B cell (primary cell): Measurements from ENCODE around the gene POMT2. TPM values are rescaled to one million over a fixed set of nuclear protein-coding genes. Genes with fewer than 3 reads are reported as not detected.

Experiments used
- ATAC-seq: fragments of 200-7000 bp; cut with Tn5 transposase; one replicate; pipeline ENCODE4 v1.10.0; 2021; ENCODE audit warnings: low read depth, mild to moderate bottlenecking, moderate number of reproducible peaks, moderate library complexity
- CTCF ChIA-PET: fragments of 350-600 bp; sonication (Branson Sonifier 250); formaldehyde crosslinking; loops from one replicate; lab custom pipeline; 2021; ENCODE audit warnings: antibody characterized with exemption, inconsistent platforms; lab: Charles Lee
- POLR2A ChIA-PET: fragments of 350-600 bp; sonication (Branson Sonifier 250); formaldehyde crosslinking; loops from one replicate; lab custom pipeline; 2021; ENCODE audit warnings: antibody characterized with exemption; lab: Charles Lee
- DNase-seq: peaks from one replicate; pipeline ENCODE4 v3.0.0; 2013
- H2AFZ ChIP-seq: 2 replicates; pipeline ENCODE4 v1.6.1; 2012; ENCODE audit warnings: mild to moderate bottlenecking, low read depth, low read length; ENCODE audit not compliant: insufficient read depth, poor library complexity, severe bottlenecking
- H3K27ac ChIP-seq, 2 donors: 1 replicate in 1 of 2; 2 replicates in 1 of 2; pipeline ENCODE4 v1.5.1; 2012 to 2013; ENCODE audit warnings: low read length in 2 of 2, mild to moderate bottlenecking in 2 of 2, moderate library complexity in 1 of 2
- H3K27me3 ChIP-seq, 4 experiments: fragments of 200-600 bp in 1 of 4; sonication (generic) in 1 of 4; replicated peaks in 1 of 4; 1 replicate in 2 of 4; 2 replicates in 2 of 4; pipeline versions ENCODE4 v1.6.1 to v1.7.0; 2013 to 2016; ENCODE audit warnings: low read length in 3 of 4, mild to moderate bottlenecking in 2 of 4, mixed read lengths in 1 of 4, moderate library complexity in 1 of 4; ENCODE audit not compliant: insufficient read depth in 4 of 4, control insufficient read depth in 3 of 4; ENCODE audit errors: control extremely low read depth in 1 of 4
- H3K36me3 ChIP-seq, 2 experiments: replicated peaks in 1 of 2; 1 replicate in 1 of 2; 2 replicates in 1 of 2; pipeline versions ENCODE4 v1.6.1 to v1.7.1; 2013; ENCODE audit warnings: low read length in 1 of 2; ENCODE audit not compliant: insufficient read depth in 2 of 2, control insufficient read depth in 1 of 2; ENCODE audit errors: control extremely low read depth in 1 of 2, extremely low read depth in 1 of 2
- H3K4me1 ChIP-seq, 2 donors: fragments of 200-600 bp in 1 of 2; sonication (generic) in 1 of 2; 1 replicate in 1 of 2; 2 replicates in 1 of 2; pipeline versions ENCODE4 v1.5.1 to v1.6.1; 2013 to 2017; ENCODE audit warnings: low read length in 2 of 2; ENCODE audit not compliant: control insufficient read depth in 2 of 2, insufficient read depth in 2 of 2
- H3K4me2 ChIP-seq: replicated peaks from 2 replicates; pipeline ENCODE3; 2012; ENCODE audit warnings: mild to moderate bottlenecking, low read depth, low read length; ENCODE audit not compliant: poor library complexity, severe bottlenecking
- H3K4me3 ChIP-seq, 5 experiments: fragments of 200-600 bp in 1 of 5; sonication (generic) in 1 of 5; 1 replicate in 3 of 5; 2 replicates in 2 of 5; pipeline versions ENCODE4 v1.5.1 to v1.7.0; 2011 to 2016; ENCODE audit warnings: low read length in 4 of 5, mild to moderate bottlenecking in 4 of 5, low read depth in 2 of 5, control low read depth in 1 of 5, moderate library complexity in 1 of 5; ENCODE audit not compliant: insufficient read depth in 1 of 5; ENCODE audit errors: control extremely low read depth in 1 of 5, extremely low read depth in 1 of 5
- H3K79me2 ChIP-seq: fragments of 200-600 bp; sonication (generic); one replicate; pipeline ENCODE4 v1.6.0; 2016; ENCODE audit warnings: low read length; ENCODE audit not compliant: control insufficient read depth, insufficient read depth
- H3K9ac ChIP-seq: fragments of 200-600 bp; sonication (generic); 2 replicates; pipeline ENCODE4 v1.6.1; 2017; ENCODE audit warnings: mild to moderate bottlenecking, low read length, moderate library complexity
- H3K9me3 ChIP-seq, 3 donors: one replicate each; pipeline versions ENCODE4 v1.6.1 to v1.7.1; 2013; ENCODE audit warnings: low read length in 2 of 3; ENCODE audit not compliant: control insufficient read depth in 2 of 3, insufficient read depth in 1 of 3; ENCODE audit errors: control extremely low read depth in 1 of 3
- H4K20me1 ChIP-seq: 2 replicates; pipeline ENCODE4 v1.6.0; 2012; ENCODE audit warnings: mild to moderate bottlenecking, low read length; ENCODE audit not compliant: insufficient read depth, control insufficient read depth, poor library complexity, severe bottlenecking
- H3K27ac Mint-ChIP-seq: one replicate; pipeline ENCODE4 v1.8.0; 2021; ENCODE audit warnings: mixed read lengths
- H3K27me3 Mint-ChIP-seq: one replicate; pipeline ENCODE4 v1.8.0; 2021; ENCODE audit warnings: mixed read lengths
- H3K4me1 Mint-ChIP-seq: one replicate; pipeline ENCODE4 v1.8.0; 2021; ENCODE audit warnings: mixed read lengths
- H3K4me3 Mint-ChIP-seq: one replicate; pipeline ENCODE4 v1.8.0; 2021; ENCODE audit warnings: mixed read lengths
- H3K9me3 Mint-ChIP-seq: one replicate; pipeline ENCODE4 v1.8.0; 2022; ENCODE audit warnings: mixed read lengths; ENCODE audit not compliant: insufficient read depth
- EZH2 ChIP-seq: IDR thresholded peaks from 2 replicates; pipeline ENCODE4 v1.6.1; 2012; ENCODE audit warnings: borderline replicate concordance, low read depth, mild to moderate bottlenecking, moderate library complexity, low read length; ENCODE audit not compliant: insufficient read depth, poor library complexity, severe bottlenecking
- WGBS: methylation state at CpG from one replicate; pipeline ENCODE4 v1.1.5; 2013; ENCODE audit warnings: missing lambda C conversion rate; ENCODE audit not compliant: insufficient coverage; 5-methylcytosine and 5-hydroxymethylcytosine counted together
- intact Hi-C: fragments of 100-400 bp; cut with micrococcal nuclease; formaldehyde crosslinking; loops from one replicate; pipeline ENCODE4 v1.10.0; 2022
- polyA plus RNA-seq: library from polyadenylated mRNA; depleted of rRNA; stranded (reverse); fragments of >200 nt; gene quantifications from 2 replicates; pipeline ENCODE4 v1.2.3, GENCODE V29; 2012
- total RNA-seq, 2 donors: library from RNA; stranded (reverse); fragments of 120-200 nt in 1 of 2; gene quantifications; 1 replicate in 1 of 2; 2 replicates in 1 of 2; pipeline versions ENCODE4 v1.2.3 to v1.2.4, GENCODE V29; 2013 to 2022
- TF ChIP-seq, protein P1 (sequence below): fragments of 200-600 bp; IDR thresholded peaks from one replicate; pipeline ENCODE4 v1.8.0; 2022; ENCODE audit warnings: antibody characterized with exemption, mild to moderate bottlenecking

Gene POMT2
- total and polyA plus RNA-seq, 2 donors (not counting 1 experiment from before 2014, with no cell fraction given): 14.3 to 36.6 TPM

DNA sequence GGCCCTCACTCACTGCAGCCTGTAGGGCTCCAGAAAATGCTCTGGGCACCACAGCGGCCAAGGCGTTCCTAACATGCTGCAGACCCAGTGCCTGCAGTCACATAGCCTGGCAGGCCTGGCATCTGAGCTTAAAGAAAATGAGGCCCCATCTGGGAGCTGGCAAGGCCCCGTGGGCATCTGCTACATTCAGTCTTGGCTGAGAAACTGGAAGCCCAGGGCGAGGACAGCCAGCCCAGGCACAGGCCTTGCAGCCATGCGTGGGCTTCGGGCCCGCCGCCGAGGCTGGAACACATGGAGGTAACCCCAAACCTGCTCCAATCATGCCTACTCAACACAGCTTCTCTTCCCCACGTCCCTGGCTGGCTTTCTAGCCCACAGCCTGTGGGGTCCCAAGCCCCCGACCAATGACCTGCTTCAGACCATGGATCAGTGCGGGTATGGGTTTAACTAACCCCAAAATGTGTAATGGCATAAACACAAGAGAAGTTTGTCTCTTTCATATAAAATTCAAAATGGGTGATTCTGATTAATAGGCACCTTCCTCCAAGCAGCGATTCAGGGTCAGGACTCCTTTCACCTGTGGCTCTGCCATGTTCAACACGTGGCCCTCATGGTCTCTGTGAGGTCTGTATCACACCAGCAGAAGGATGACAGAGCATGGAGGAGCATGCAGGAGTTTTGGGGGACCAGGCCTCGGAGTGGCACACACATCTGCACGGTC lies 56.1 kb downstream of the POMT2 start:
- no peak for ATAC-seq
- no peak for TF ChIP-seq EZH2
- TF ChIP-seq, protein P1, sequence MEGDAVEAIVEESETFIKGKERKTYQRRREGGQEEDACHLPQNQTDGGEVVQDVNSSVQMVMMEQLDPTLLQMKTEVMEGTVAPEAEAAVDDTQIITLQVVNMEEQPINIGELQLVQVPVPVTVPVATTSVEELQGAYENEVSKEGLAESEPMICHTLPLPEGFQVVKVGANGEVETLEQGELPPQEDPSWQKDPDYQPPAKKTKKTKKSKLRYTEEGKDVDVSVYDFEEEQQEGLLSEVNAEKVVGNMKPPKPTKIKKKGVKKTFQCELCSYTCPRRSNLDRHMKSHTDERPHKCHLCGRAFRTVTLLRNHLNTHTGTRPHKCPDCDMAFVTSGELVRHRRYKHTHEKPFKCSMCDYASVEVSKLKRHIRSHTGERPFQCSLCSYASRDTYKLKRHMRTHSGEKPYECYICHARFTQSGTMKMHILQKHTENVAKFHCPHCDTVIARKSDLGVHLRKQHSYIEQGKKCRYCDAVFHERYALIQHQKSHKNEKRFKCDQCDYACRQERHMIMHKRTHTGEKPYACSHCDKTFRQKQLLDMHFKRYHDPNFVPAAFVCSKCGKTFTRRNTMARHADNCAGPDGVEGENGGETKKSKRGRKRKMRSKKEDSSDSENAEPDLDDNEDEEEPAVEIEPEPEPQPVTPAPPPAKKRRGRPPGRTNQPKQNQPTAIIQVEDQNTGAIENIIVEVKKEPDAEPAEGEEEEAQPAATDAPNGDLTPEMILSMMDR: no peak
- H3K27ac Mint-ChIP-seq: no peak overlapping the region
- peaks cover 7% of the 10 kb centered on the region for H3K4me1 Mint-ChIP-seq
- no peak overlapping the region for H3K4me3 ChIP-seq
- H3K4me1 ChIP-seq: peaks cover 0 to 5% of the 10 kb centered on the region in 2 donors
- no peaks in the 10 kb centered on the region for H3K79me2 ChIP-seq
- H3K4me3 Mint-ChIP-seq: no peak overlapping the region
- H3K9ac ChIP-seq: no peak overlapping the region
- no peak overlapping the region for H3K4me2 ChIP-seq
- H3K27me3 Mint-ChIP-seq: peaks cover 19% of the 10 kb centered on the region
- WGBS: 80% methylated on average over 15 of the region's 16 CpGs
- DNase-seq: no peak
- intact Hi-C loops: no loop called here
- H3K27ac ChIP-seq: no peak overlapping the region
- H3K27me3 ChIP-seq: peaks cover 0 to 28% (median 3%) of the 10 kb centered on the region in 4 experiments
- H3K9me3 ChIP-seq: peaks cover 0 to 11% (median 0%) of the 10 kb centered on the region in 3 donors
- no peaks in the 10 kb centered on the region for H3K9me3 Mint-ChIP-seq
- POLR2A ChIA-PET: no interaction called here
- CTCF ChIA-PET: no interaction called here
- no peaks in the 10 kb centered on the region for H3K36me3 ChIP-seq
- no peak overlapping the region for H2AFZ ChIP-seq
- no peaks in the 10 kb centered on the region for H4K20me1 ChIP-seq

DNA sequence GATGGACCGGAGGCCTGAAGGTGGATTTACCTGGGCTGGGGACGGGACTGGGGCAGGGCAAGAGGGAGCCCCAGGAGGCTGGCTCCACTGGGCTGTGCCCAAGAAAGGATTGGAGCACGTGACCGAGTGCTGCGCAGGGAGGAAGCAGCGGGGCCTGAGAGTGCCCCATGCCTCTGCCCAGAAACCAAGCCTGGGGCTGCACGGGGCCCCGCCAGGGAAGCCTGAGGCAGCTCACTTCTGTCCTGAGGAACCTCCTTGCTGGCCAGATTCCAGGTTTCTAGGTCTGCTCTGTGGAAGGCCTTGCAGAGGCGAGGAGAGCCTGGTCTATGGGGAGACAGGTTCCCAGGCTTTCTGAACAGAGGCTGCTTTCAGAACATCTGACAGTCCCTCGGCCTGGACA lies 60.1 kb downstream of the POMT2 start:
- no peak overlapping the region for H3K27ac ChIP-seq
- peaks cover 5% of the 10 kb centered on the region for H3K4me1 Mint-ChIP-seq
- peaks cover 4% of the 10 kb centered on the region for H3K27me3 Mint-ChIP-seq
- no peak for DNase-seq
- no peaks in the 10 kb centered on the region for H4K20me1 ChIP-seq
- ATAC-seq: no peak
- intact Hi-C loops: no loop called here
- POLR2A ChIA-PET: no interaction called here
- no peak overlapping the region for H3K4me2 ChIP-seq
- H2AFZ ChIP-seq: no peak overlapping the region
- no peaks in the 10 kb centered on the region for H3K79me2 ChIP-seq
- no peak overlapping the region for H3K4me3 ChIP-seq
- H3K9me3 ChIP-seq: no peaks in the 10 kb centered on the region
- peaks cover 0 to 7% (median 0%) of the 10 kb centered on the region in 4 experiments for H3K27me3 ChIP-seq
- no peak overlapping the region for H3K27ac Mint-ChIP-seq
- 23% methylated on average over 10 of the region's 10 CpGs for WGBS
- no peaks in the 10 kb centered on the region for H3K36me3 ChIP-seq
- TF ChIP-seq, protein P1: no peak
- no peak for TF ChIP-seq EZH2
- H3K4me1 ChIP-seq: peaks cover 0 to 5% of the 10 kb centered on the region in 2 donors
- H3K4me3 Mint-ChIP-seq: no peak overlapping the region
- H3K9me3 Mint-ChIP-seq: no peaks in the 10 kb centered on the region
- CTCF ChIA-PET: no interaction called here
- H3K9ac ChIP-seq: no peak overlapping the region
